ENCODE data around the gene RPL21.

RPL21 gene

DNA sequence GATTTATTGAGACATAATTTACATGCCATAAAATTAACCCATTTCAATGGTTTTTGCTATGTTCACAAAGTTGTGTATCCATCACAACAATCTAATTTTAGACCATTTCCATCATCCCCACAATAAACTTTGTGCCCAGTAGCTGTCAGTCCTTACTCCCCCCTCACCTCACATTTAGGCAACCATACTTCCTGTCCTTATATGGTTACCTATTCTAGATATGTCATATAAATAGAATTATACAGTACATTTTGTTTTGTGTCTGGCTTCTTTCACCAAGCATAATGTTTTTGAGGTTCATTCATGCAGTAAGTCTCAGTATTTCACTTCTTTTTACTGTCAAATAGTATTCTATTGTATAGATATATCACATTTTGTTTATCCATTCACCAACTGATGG is 23.2 kb upstream of the RPL21 start:
- POLR2A ChIA-PET: no interaction called here
- Histone ChIP-seq H3K9me3 (ENCODE audit: control extremely low read depth in 1 of 5, control insufficient read depth in 4 of 5, insufficient read depth in 2 of 5, low read depth in 1 of 5, low read length in 4 of 5) (peaks cover 0 to 20% (median 3%) of the 10 kb centered on the region in 5 experiments), H3K27me3 (replicated peaks in 2 of 5; ENCODE audit: control insufficient read depth in 4 of 5, insufficient read depth in 5 of 5, low read length in 4 of 5) (peaks cover 0 to 1% (median 0%) of the 10 kb centered on the region in 5 experiments), H3K36me3 (ENCODE audit: control insufficient read depth in 4 of 4, insufficient read depth in 4 of 4, low read length in 3 of 4) (no peaks in the 10 kb centered on the region), H3K27ac (ENCODE audit: insufficient read depth in 1 of 2, low read depth in 1 of 2, low read length in 2 of 2, poor library complexity in 1 of 2, severe bottlenecking in 2 of 2) (no peak overlapping the region), H3K4me3 (ENCODE audit: control insufficient read depth in 1 of 7, extremely low read depth in 1 of 7, insufficient read depth in 4 of 7, low read depth in 2 of 7, low read length in 6 of 7) (no peak overlapping the region), H3K4me1 (ENCODE audit: control extremely low read depth in 1 of 4, control insufficient read depth in 4 of 4, insufficient read depth in 4 of 4, low read length in 3 of 4) (peaks cover 0 to 4% (median 0%) of the 10 kb centered on the region in 4 experiments)
- CTCF ChIA-PET: interaction anchor here (1.3 kb wide), 1 partner anchor 19 kb away, joined by 3 read pairs; no protein-coding TSS in a partner anchor
- DNase-seq: no peak

GRCh38 chr13:27229642-27230041 is 21.7 kb upstream of the RPL21 start:
- H3K4me3 ChIP-seq (ENCODE audit: control insufficient read depth in 1 of 7, extremely low read depth in 1 of 7, insufficient read depth in 4 of 7, low read depth in 2 of 7, low read length in 6 of 7): no peak overlapping the region
- CTCF ChIA-PET: no interaction called here
- no peaks in the 10 kb centered on the region for H3K36me3 ChIP-seq (ENCODE audit: control insufficient read depth in 4 of 4, insufficient read depth in 4 of 4, low read length in 3 of 4)
- POLR2A ChIA-PET: no interaction called here
- 100% methylated on average over 1 of the region's 3 CpGs for WGBS (ENCODE audit: insufficient coverage)
- H3K9me3 ChIP-seq (ENCODE audit: control extremely low read depth in 1 of 5, control insufficient read depth in 4 of 5, insufficient read depth in 2 of 5, low read depth in 1 of 5, low read length in 4 of 5): peaks cover 0 to 20% (median 3%) of the 10 kb centered on the region in 5 experiments
- H3K27ac ChIP-seq (ENCODE audit: insufficient read depth in 1 of 2, low read depth in 1 of 2, low read length in 2 of 2, poor library complexity in 1 of 2, severe bottlenecking in 2 of 2): no peak overlapping the region
- H3K27me3 ChIP-seq (replicated peaks in 2 of 5; ENCODE audit: control insufficient read depth in 4 of 5, insufficient read depth in 5 of 5, low read length in 4 of 5): peaks cover 0 to 1% (median 0%) of the 10 kb centered on the region in 5 experiments
- no peak for DNase-seq
- peaks cover 0 to 4% (median 0%) of the 10 kb centered on the region in 4 experiments for H3K4me1 ChIP-seq (ENCODE audit: control extremely low read depth in 1 of 4, control insufficient read depth in 4 of 4, insufficient read depth in 4 of 4, low read length in 3 of 4)

GRCh38 chr13:27233964-27234363 is 17.4 kb upstream of the RPL21 start:
- DNase-seq: no peak
- peaks cover 0 to 1% (median 0%) of the 10 kb centered on the region in 5 experiments for H3K27me3 ChIP-seq (replicated peaks in 2 of 5; ENCODE audit: control insufficient read depth in 4 of 5, insufficient read depth in 5 of 5, low read length in 4 of 5)
- H3K27ac ChIP-seq (ENCODE audit: insufficient read depth in 1 of 2, low read depth in 1 of 2, low read length in 2 of 2, poor library complexity in 1 of 2, severe bottlenecking in 2 of 2): no peak overlapping the region
- no peak overlapping the region for H3K4me3 ChIP-seq (ENCODE audit: control insufficient read depth in 1 of 7, extremely low read depth in 1 of 7, insufficient read depth in 4 of 7, low read depth in 2 of 7, low read length in 6 of 7)
- peaks cover 0 to 14% (median 3%) of the 10 kb centered on the region in 5 experiments for H3K9me3 ChIP-seq (ENCODE audit: control extremely low read depth in 1 of 5, control insufficient read depth in 4 of 5, insufficient read depth in 2 of 5, low read depth in 1 of 5, low read length in 4 of 5)
- ChIA-PET CTCF (no interaction called here), POLR2A (no interaction called here)
- WGBS (ENCODE audit: insufficient coverage): 96% methylated on average over 3 of the region's 5 CpGs
- H3K4me1 ChIP-seq (ENCODE audit: control extremely low read depth in 1 of 4, control insufficient read depth in 4 of 4, insufficient read depth in 4 of 4, low read length in 3 of 4): no peaks in the 10 kb centered on the region
- H3K36me3 ChIP-seq (ENCODE audit: control insufficient read depth in 4 of 4, insufficient read depth in 4 of 4, low read length in 3 of 4): no peaks in the 10 kb centered on the region

DNA sequence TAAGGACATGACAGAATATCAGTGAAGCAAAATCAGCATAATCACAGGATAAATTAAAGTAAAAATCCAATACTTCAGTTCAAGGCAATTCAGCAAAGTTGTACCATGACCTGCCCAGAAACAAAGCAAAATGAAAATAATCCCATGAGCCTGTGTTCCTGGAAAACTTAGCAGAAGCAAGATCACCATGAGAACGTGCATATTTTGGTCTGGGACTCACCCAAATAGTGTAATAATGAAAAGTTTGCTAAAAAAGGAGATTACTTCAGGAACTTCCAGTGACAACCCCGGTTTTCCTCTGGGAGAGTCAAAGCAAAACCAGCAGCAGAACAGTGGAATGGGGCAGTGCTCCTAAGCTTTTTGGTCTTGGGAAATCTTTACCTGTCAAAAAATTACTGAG is 14.9 kb upstream of the RPL21 start:
- no peak overlapping the region for H3K27ac ChIP-seq (ENCODE audit: insufficient read depth in 1 of 2, low read depth in 1 of 2, low read length in 2 of 2, poor library complexity in 1 of 2, severe bottlenecking in 2 of 2)
- 100% methylated on average over 1 of the region's 2 CpGs for WGBS (ENCODE audit: insufficient coverage)
- POLR2A ChIA-PET: no interaction called here
- H3K4me1 ChIP-seq (ENCODE audit: control extremely low read depth in 1 of 4, control insufficient read depth in 4 of 4, insufficient read depth in 4 of 4, low read length in 3 of 4): no peaks in the 10 kb centered on the region
- peaks cover 0 to 8% (median 2%) of the 10 kb centered on the region in 5 experiments for H3K9me3 ChIP-seq (ENCODE audit: control extremely low read depth in 1 of 5, control insufficient read depth in 4 of 5, insufficient read depth in 2 of 5, low read depth in 1 of 5, low read length in 4 of 5)
- no peak for DNase-seq
- H3K4me3 ChIP-seq (ENCODE audit: control insufficient read depth in 1 of 7, extremely low read depth in 1 of 7, insufficient read depth in 4 of 7, low read depth in 2 of 7, low read length in 6 of 7): no peak overlapping the region
- CTCF ChIA-PET: no interaction called here
- H3K27me3 ChIP-seq (replicated peaks in 2 of 5; ENCODE audit: control insufficient read depth in 4 of 5, insufficient read depth in 5 of 5, low read length in 4 of 5): no peaks in the 10 kb centered on the region
- H3K36me3 ChIP-seq (ENCODE audit: control insufficient read depth in 4 of 4, insufficient read depth in 4 of 4, low read length in 3 of 4): no peaks in the 10 kb centered on the region

GRCh38 chr13:27242702-27243101 is 8.7 kb upstream of the RPL21 start:
- CTCF ChIA-PET: interaction anchor here (0.9 to 2.3 kb wide), 3 partner anchors 8 to 296 kb away, joined by 3 to 5 read pairs (median 3); partner anchors contain the start of gene RPL21

GRCh38 chr13:27245610-27246009 is 5.7 kb upstream of the RPL21 start:
- no peak for DNase-seq
- Histone ChIP-seq H3K27ac (ENCODE audit: insufficient read depth in 1 of 2, low read depth in 1 of 2, low read length in 2 of 2, poor library complexity in 1 of 2, severe bottlenecking in 2 of 2) (no peak overlapping the region), H3K4me1 (ENCODE audit: control extremely low read depth in 1 of 4, control insufficient read depth in 4 of 4, insufficient read depth in 4 of 4, low read length in 3 of 4) (peaks cover 0 to 10% (median 6%) of the 10 kb centered on the region in 4 experiments), H3K4me3 (ENCODE audit: control insufficient read depth in 1 of 7, extremely low read depth in 1 of 7, insufficient read depth in 4 of 7, low read depth in 2 of 7, low read length in 6 of 7) (no peak overlapping the region), H3K36me3 (ENCODE audit: control insufficient read depth in 4 of 4, insufficient read depth in 4 of 4, low read length in 3 of 4) (peaks cover 0 to 2% (median 0%) of the 10 kb centered on the region in 4 experiments), H3K9me3 (ENCODE audit: control extremely low read depth in 1 of 5, control insufficient read depth in 4 of 5, insufficient read depth in 2 of 5, low read depth in 1 of 5, low read length in 4 of 5) (no peaks in the 10 kb centered on the region), H3K27me3 (replicated peaks in 2 of 5; ENCODE audit: control insufficient read depth in 4 of 5, insufficient read depth in 5 of 5, low read length in 4 of 5) (no peaks in the 10 kb centered on the region)
- WGBS (ENCODE audit: insufficient coverage): 92% methylated on average over 7 of the region's 7 CpGs
- POLR2A ChIA-PET: no interaction called here
- CTCF ChIA-PET: no interaction called here

More at GRCh38 chr13:27242702-27243101, 8.7 kb upstream of the RPL21 start:
- WGBS (ENCODE audit: insufficient coverage): 100% methylated on average over 1 of the region's 5 CpGs
- DNase-seq: peak in 1 of 3 donors; percentile 43
- Histone ChIP-seq H3K36me3 (ENCODE audit: control insufficient read depth in 4 of 4, insufficient read depth in 4 of 4, low read length in 3 of 4) (peaks cover 0 to 2% (median 0%) of the 10 kb centered on the region in 4 experiments), H3K4me3 (ENCODE audit: control insufficient read depth in 1 of 7, extremely low read depth in 1 of 7, insufficient read depth in 4 of 7, low read depth in 2 of 7, low read length in 6 of 7) (no peak overlapping the region), H3K27ac (ENCODE audit: insufficient read depth in 1 of 2, low read depth in 1 of 2, low read length in 2 of 2, poor library complexity in 1 of 2, severe bottlenecking in 2 of 2) (no peak overlapping the region), H3K4me1 (ENCODE audit: control extremely low read depth in 1 of 4, control insufficient read depth in 4 of 4, insufficient read depth in 4 of 4, low read length in 3 of 4) (no peaks in the 10 kb centered on the region), H3K27me3 (replicated peaks in 2 of 5; ENCODE audit: control insufficient read depth in 4 of 5, insufficient read depth in 5 of 5, low read length in 4 of 5) (no peaks in the 10 kb centered on the region), H3K9me3 (ENCODE audit: control extremely low read depth in 1 of 5, control insufficient read depth in 4 of 5, insufficient read depth in 2 of 5, low read depth in 1 of 5, low read length in 4 of 5) (no peaks in the 10 kb centered on the region)
- POLR2A ChIA-PET: no interaction called here

DNA sequence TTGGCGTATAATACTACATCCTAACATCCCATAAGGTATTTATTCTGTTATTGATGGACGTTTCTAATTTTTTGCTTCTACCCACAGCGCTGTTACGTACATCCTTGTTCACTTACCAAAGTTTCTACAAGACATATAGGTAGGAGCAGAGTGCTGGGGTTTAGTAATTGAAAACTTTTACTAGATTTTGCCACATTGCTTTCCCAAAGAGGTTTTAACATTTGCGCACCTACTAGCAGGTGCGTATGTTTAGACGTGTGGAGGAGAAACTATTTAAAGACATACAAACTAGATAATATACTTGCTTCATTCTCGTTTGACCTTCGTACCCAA is 559 bp upstream of the RPL21 start:
- no CpG with 5 or more reads among the region's 9 CpGs for WGBS (ENCODE audit: insufficient coverage)

More for the DNA sequence above, 559 bp upstream of the RPL21 start:
- no peaks in the 10 kb centered on the region for H3K9me3 ChIP-seq (ENCODE audit: control extremely low read depth in 1 of 5, control insufficient read depth in 4 of 5, insufficient read depth in 2 of 5, low read depth in 1 of 5, low read length in 4 of 5)
- peak overlapping the region in 6 of 7 experiments; percentile 84 to 100 (median 98) for H3K4me3 ChIP-seq (ENCODE audit: control insufficient read depth in 1 of 7, extremely low read depth in 1 of 7, insufficient read depth in 4 of 7, low read depth in 2 of 7, low read length in 6 of 7)
- CTCF ChIA-PET: interaction anchor here (0.8 to 1.0 kb wide), 3 partner anchors 9 to 266 kb away, joined by 3 to 4 read pairs (median 3); partner anchors contain the start of gene RASL11A
- H3K36me3 ChIP-seq (ENCODE audit: control insufficient read depth in 4 of 4, insufficient read depth in 4 of 4, low read length in 3 of 4): peaks cover 6 to 27% (median 14%) of the 10 kb centered on the region in 4 experiments
- POLR2A ChIA-PET: interaction anchor here (0.8 to 1.3 kb wide), 3 partner anchors 17 to 267 kb away, joined by 3 read pairs; no protein-coding TSS in a partner anchor
- H3K27me3 ChIP-seq (replicated peaks in 2 of 5; ENCODE audit: control insufficient read depth in 4 of 5, insufficient read depth in 5 of 5, low read length in 4 of 5): no peaks in the 10 kb centered on the region
- H3K4me1 ChIP-seq (ENCODE audit: control extremely low read depth in 1 of 4, control insufficient read depth in 4 of 4, insufficient read depth in 4 of 4, low read length in 3 of 4): peaks cover 14 to 36% (median 22%) of the 10 kb centered on the region in 4 experiments
- peak overlapping the region; percentile 98 to 99 for H3K27ac ChIP-seq (ENCODE audit: insufficient read depth in 1 of 2, low read depth in 1 of 2, low read length in 2 of 2, poor library complexity in 1 of 2, severe bottlenecking in 2 of 2)
- DNase-seq: no peak

All from common myeloid progenitor, CD34-positive (primary cell).